A549 treated with DMSO at 1 μM for 4 hours (cell line): ENCODE measurements around the gene EDIL3. TPM values are rescaled to one million over a fixed set of nuclear protein-coding genes. Genes with fewer than 3 reads are reported as not detected.

Experiments
- total RNA-seq: library from RNA; stranded (reverse); fragments of 200-300 nt; extraction: Qiagen RNA extraction; gene quantifications from 5 replicates; pipeline ENCODE4 v1.2.3, GENCODE V29; 2022; ENCODE audit warnings: low read depth

EDIL3 gene, protein sequence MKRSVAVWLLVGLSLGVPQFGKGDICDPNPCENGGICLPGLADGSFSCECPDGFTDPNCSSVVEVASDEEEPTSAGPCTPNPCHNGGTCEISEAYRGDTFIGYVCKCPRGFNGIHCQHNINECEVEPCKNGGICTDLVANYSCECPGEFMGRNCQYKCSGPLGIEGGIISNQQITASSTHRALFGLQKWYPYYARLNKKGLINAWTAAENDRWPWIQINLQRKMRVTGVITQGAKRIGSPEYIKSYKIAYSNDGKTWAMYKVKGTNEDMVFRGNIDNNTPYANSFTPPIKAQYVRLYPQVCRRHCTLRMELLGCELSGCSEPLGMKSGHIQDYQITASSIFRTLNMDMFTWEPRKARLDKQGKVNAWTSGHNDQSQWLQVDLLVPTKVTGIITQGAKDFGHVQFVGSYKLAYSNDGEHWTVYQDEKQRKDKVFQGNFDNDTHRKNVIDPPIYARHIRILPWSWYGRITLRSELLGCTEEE
- total RNA-seq: 0.12 to 0.52 TPM (median 0.22 TPM) in 5 replicates

GRCh38 chr5:84384604-84385575, at the start of gene EDIL3:
Gene EDIL3, minus strand, starts transcription at chr5:84384880. Its CDS starts 506 bp downstream, at chr5:84384374.

